Osteoblast (primary cell): ENCODE measurements around the gene MCFD2. TPM values are rescaled to one million over a fixed set of nuclear protein-coding genes. Genes with fewer than 3 reads are reported as not detected.

Experiments
- DNase-seq: peaks from one replicate; pipeline ENCODE4 v3.0.0; 2011; ENCODE audit warnings: low spot score, mixed read lengths; ENCODE audit not compliant: insufficient read length; ENCODE audit errors: missing footprints
- H2AFZ ChIP-seq: 2 replicates; pipeline ENCODE4 v1.6.0; 2011; ENCODE audit warnings: mild to moderate bottlenecking, low read length
- H3K27ac ChIP-seq: 2 replicates; pipeline ENCODE4 v1.5.1; 2011; ENCODE audit warnings: mild to moderate bottlenecking, low read depth, low read length, moderate library complexity
- H3K27me3 ChIP-seq: 2 replicates; pipeline ENCODE4 v1.6.0; 2012; ENCODE audit warnings: mild to moderate bottlenecking, control low read depth, inconsistent platforms, low read length, moderate library complexity; ENCODE audit not compliant: insufficient read depth
- H3K36me3 ChIP-seq: 2 replicates; pipeline ENCODE4 v1.5.1; 2011; ENCODE audit warnings: mild to moderate bottlenecking, low read length, control low read depth, moderate library complexity; ENCODE audit not compliant: insufficient read depth
- H3K4me1 ChIP-seq: 2 replicates; pipeline ENCODE4 v1.5.1; 2011; ENCODE audit warnings: mild to moderate bottlenecking, low read length, control low read depth, moderate library complexity; ENCODE audit not compliant: insufficient read depth
- H3K4me2 ChIP-seq: 2 replicates; pipeline ENCODE4 v1.6.0; 2011; ENCODE audit warnings: mild to moderate bottlenecking, low read length; ENCODE audit not compliant: insufficient read depth
- H3K4me3 ChIP-seq: fragments of 200-600 bp; sonication (generic); 3 replicates; pipeline ENCODE4 v1.5.1; 2012; ENCODE audit warnings: mild to moderate bottlenecking, low read length, inconsistent platforms; ENCODE audit not compliant: insufficient read depth
- H3K79me2 ChIP-seq: 2 replicates; pipeline ENCODE4 v1.6.0; 2012; ENCODE audit warnings: mild to moderate bottlenecking, low read length, control low read depth, inconsistent platforms; ENCODE audit not compliant: insufficient read depth
- H3K9me3 ChIP-seq: 2 replicates; pipeline ENCODE4 v1.5.1; 2011; ENCODE audit warnings: low read depth, low read length, control low read depth
- H4K20me1 ChIP-seq: 2 replicates; pipeline ENCODE4 v1.6.0; 2012; ENCODE audit warnings: mild to moderate bottlenecking, low read length, control low read depth; ENCODE audit not compliant: insufficient read depth
- CTCF ChIP-seq: IDR thresholded peaks from 2 replicates; pipeline ENCODE4 v1.5.1; 2011; ENCODE audit warnings: mild to moderate bottlenecking, low read depth, low read length, moderate library complexity; ENCODE audit errors: extremely low read depth
- total RNA-seq: library from RNA; depleted of rRNA; stranded (reverse); fragments of >200 nt; gene quantifications from 2 replicates; pipeline ENCODE4 v1.2.3, GENCODE V29; 2012

The MCFD2 gene
- total RNA-seq, 1 donor: 136 TPM

DNA sequence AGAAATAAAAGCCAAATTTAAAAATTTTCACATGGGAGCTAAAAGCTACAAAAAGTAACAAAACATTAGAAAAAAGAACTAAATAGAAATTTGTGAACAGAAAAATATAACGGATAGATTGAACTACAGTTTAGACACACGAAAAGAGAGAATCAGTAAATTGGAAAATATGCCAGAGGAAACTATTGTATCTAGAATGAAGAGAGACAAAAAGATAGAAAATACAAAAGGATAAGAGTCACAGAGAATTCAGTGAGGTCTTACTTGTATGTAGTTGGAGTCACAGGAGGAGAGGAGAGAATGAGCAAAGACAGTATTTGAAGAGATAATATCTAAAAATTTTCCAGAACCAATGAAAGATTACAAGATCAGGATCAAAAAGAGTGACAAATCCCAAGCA is 11.3 kb upstream of the MCFD2 start:
- H2AFZ ChIP-seq: no peak overlapping the region
- peaks cover 5% of the 10 kb centered on the region for H3K9me3 ChIP-seq
- H3K4me2 ChIP-seq: no peak overlapping the region
- no peaks in the 10 kb centered on the region for H3K36me3 ChIP-seq
- no peaks in the 10 kb centered on the region for H4K20me1 ChIP-seq
- H3K79me2 ChIP-seq: no peaks in the 10 kb centered on the region
- no peak for DNase-seq
- TF ChIP-seq CTCF: no peak
- H3K27ac ChIP-seq: no peak overlapping the region
- peaks cover 19% of the 10 kb centered on the region for H3K4me1 ChIP-seq
- no peaks in the 10 kb centered on the region for H3K27me3 ChIP-seq
- no peak overlapping the region for H3K4me3 ChIP-seq

GRCh38 chr2:46925474-46926351 is 10.1 kb upstream of the MCFD2 start:
- peaks cover 24% of the 10 kb centered on the region for H3K4me1 ChIP-seq
- H3K4me3 ChIP-seq: no peak overlapping the region
- no peak overlapping the region for H2AFZ ChIP-seq
- no peaks in the 10 kb centered on the region for H4K20me1 ChIP-seq
- no peaks in the 10 kb centered on the region for H3K79me2 ChIP-seq
- H3K4me2 ChIP-seq: no peak overlapping the region
- no peak for DNase-seq
- H3K27me3 ChIP-seq: no peaks in the 10 kb centered on the region
- no peaks in the 10 kb centered on the region for H3K36me3 ChIP-seq
- H3K9me3 ChIP-seq: peaks cover 5% of the 10 kb centered on the region
- TF ChIP-seq CTCF: no peak
- H3K27ac ChIP-seq: no peak overlapping the region

GRCh38 chr2:46924608-46925007 is 9.0 kb upstream of the MCFD2 start:
- no peak overlapping the region for H3K27ac ChIP-seq
- H3K36me3 ChIP-seq: no peaks in the 10 kb centered on the region
- no peak for TF ChIP-seq CTCF
- no peaks in the 10 kb centered on the region for H3K27me3 ChIP-seq
- no peak overlapping the region for H3K4me2 ChIP-seq
- H4K20me1 ChIP-seq: no peaks in the 10 kb centered on the region
- H2AFZ ChIP-seq: no peak overlapping the region
- peaks cover 1% of the 10 kb centered on the region for H3K79me2 ChIP-seq
- peaks cover 5% of the 10 kb centered on the region for H3K9me3 ChIP-seq
- H3K4me1 ChIP-seq: peaks cover 24% of the 10 kb centered on the region
- DNase-seq: no peak
- H3K4me3 ChIP-seq: no peak overlapping the region

GRCh38 chr2:46924038-46924437 is 8.4 kb upstream of the MCFD2 start:
- H3K4me3 ChIP-seq: no peak overlapping the region
- H3K4me2 ChIP-seq: no peak overlapping the region
- H4K20me1 ChIP-seq: no peaks in the 10 kb centered on the region
- H3K4me1 ChIP-seq: peaks cover 24% of the 10 kb centered on the region
- no peaks in the 10 kb centered on the region for H3K27me3 ChIP-seq
- peaks cover 3% of the 10 kb centered on the region for H3K79me2 ChIP-seq
- DNase-seq: no peak
- H3K9me3 ChIP-seq: peaks cover 5% of the 10 kb centered on the region
- no peak overlapping the region for H3K27ac ChIP-seq
- H2AFZ ChIP-seq: no peak overlapping the region
- TF ChIP-seq CTCF: no peak
- no peaks in the 10 kb centered on the region for H3K36me3 ChIP-seq
